Tibial nerve (tissue), 3 donors: ENCODE measurements around the gene PLAAT3.

ENCODE experiments used
- CTCF ChIP-seq, 5 experiments: fragments of 200-600 bp in 3 of 5; fragments of 450-650 bp in 2 of 5; sonication (generic) in 3 of 5; IDR thresholded peaks; one replicate each; pipeline ENCODE4 v1.5.1; 2016 to 2019; ENCODE audit warnings: antibody characterized with exemption in 5 of 5, mild to moderate bottlenecking in 3 of 5, moderate library complexity in 2 of 5
- POLR2A ChIP-seq, 2 donors: fragments of 450-650 bp; IDR thresholded peaks; one replicate each; pipeline ENCODE4 v1.6.1; 2017; ENCODE audit warnings: antibody characterized with exemption in 2 of 2, mild to moderate bottlenecking in 2 of 2, moderate library complexity in 2 of 2

GRCh38 chr11:63551889-63552266, 62.4 kb downstream of the PLAAT3 start:
- TF ChIP-seq CTCF (IDR thresholded peaks at IDR 0.05) (no peak), POLR2A (IDR thresholded peaks at IDR 0.05) (no peak)
